ENCODE measurements around the gene FOXL2NB.

DNA sequence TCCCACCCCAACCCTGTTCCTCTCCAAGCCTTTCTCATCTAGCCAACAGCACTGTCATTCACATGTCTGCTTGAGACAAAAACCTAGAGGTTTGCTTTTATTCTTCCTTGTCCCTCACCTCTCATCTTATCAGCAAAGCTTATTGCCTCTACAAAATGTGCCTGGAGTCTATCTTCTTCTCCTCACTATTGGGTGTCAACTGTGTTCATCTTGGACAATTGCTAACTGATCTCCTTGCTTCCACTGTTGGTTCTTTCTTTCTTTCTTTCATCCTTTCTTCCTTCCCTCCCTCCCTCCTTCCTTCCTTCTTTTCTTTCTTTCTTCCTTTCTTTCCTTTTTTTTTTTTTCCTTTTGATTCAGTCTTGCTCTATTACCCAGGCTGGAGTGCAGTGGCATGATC, 48.3 kb upstream of the FOXL2NB start:
- TF ChIP-seq POLR2A (IDR thresholded peaks at IDR 0.05), result no peak
- TF ChIP-seq, protein P1, sequence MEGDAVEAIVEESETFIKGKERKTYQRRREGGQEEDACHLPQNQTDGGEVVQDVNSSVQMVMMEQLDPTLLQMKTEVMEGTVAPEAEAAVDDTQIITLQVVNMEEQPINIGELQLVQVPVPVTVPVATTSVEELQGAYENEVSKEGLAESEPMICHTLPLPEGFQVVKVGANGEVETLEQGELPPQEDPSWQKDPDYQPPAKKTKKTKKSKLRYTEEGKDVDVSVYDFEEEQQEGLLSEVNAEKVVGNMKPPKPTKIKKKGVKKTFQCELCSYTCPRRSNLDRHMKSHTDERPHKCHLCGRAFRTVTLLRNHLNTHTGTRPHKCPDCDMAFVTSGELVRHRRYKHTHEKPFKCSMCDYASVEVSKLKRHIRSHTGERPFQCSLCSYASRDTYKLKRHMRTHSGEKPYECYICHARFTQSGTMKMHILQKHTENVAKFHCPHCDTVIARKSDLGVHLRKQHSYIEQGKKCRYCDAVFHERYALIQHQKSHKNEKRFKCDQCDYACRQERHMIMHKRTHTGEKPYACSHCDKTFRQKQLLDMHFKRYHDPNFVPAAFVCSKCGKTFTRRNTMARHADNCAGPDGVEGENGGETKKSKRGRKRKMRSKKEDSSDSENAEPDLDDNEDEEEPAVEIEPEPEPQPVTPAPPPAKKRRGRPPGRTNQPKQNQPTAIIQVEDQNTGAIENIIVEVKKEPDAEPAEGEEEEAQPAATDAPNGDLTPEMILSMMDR (IDR thresholded peaks at IDR 0.05), result no peak

Data from uterus (tissue), 2 donors.